Liver (tissue), 9 donors: ENCODE results near the gene FCSK. TPM values are rescaled to one million over a fixed set of nuclear protein-coding genes. Genes with fewer than 3 reads are reported as not detected.

Experiments
- DNase-seq: peaks from one replicate; pipeline ENCODE4 v3.0.0-alpha.2; 2017; ENCODE audit warnings: low spot score
- H3K27ac ChIP-seq, 2 donors: one replicate each; pipeline ENCODE4 v1.7.0; 2013; ENCODE audit warnings: inconsistent platforms in 2 of 2, low read length in 2 of 2, control low read depth in 1 of 2, low read depth in 1 of 2, mild to moderate bottlenecking in 1 of 2
- H3K27me3 ChIP-seq, 4 donors: one replicate each; pipeline versions ENCODE4 v1.6.1 to v1.7.0; 2013; ENCODE audit warnings: low read length in 3 of 4, inconsistent platforms in 1 of 4, mild to moderate bottlenecking in 1 of 4, moderate library complexity in 1 of 4; ENCODE audit not compliant: control insufficient read depth in 4 of 4, insufficient read depth in 4 of 4
- H3K36me3 ChIP-seq, 4 donors: one replicate each; pipeline versions ENCODE4 v1.6.1 to v1.7.0; 2013; ENCODE audit warnings: low read length in 3 of 4, mild to moderate bottlenecking in 3 of 4, low read depth in 1 of 4, moderate library complexity in 1 of 4; ENCODE audit not compliant: control insufficient read depth in 4 of 4, insufficient read depth in 3 of 4
- H3K4me1 ChIP-seq, 4 donors: one replicate each; pipeline versions ENCODE4 v1.6.1 to v1.7.0; 2013; ENCODE audit warnings: low read length in 3 of 4, mild to moderate bottlenecking in 3 of 4, moderate library complexity in 1 of 4; ENCODE audit not compliant: control insufficient read depth in 4 of 4, insufficient read depth in 4 of 4
- H3K4me3 ChIP-seq, 3 donors: one replicate each; pipeline versions ENCODE4 v1.6.1 to v1.7.0; 2013; ENCODE audit warnings: low read length in 3 of 3, control low read depth in 1 of 3, low read depth in 1 of 3, mild to moderate bottlenecking in 1 of 3
- H3K9ac ChIP-seq, 2 donors: one replicate each; pipeline ENCODE4 v1.7.0; 2013; ENCODE audit warnings: low read length in 2 of 2, mild to moderate bottlenecking in 2 of 2, moderate library complexity in 2 of 2, control low read depth in 1 of 2, low read depth in 1 of 2
- H3K9me3 ChIP-seq, 4 donors: one replicate each; pipeline versions ENCODE4 v1.6.1 to v1.7.0; 2013; ENCODE audit warnings: low read length in 3 of 4; ENCODE audit not compliant: control insufficient read depth in 4 of 4
- ATF3 ChIP-seq: IDR thresholded peaks from 2 replicates; pipeline ENCODE4 v1.6.1; 2016; ENCODE audit warnings: antibody characterized with exemption
- EGR1 ChIP-seq, 2 donors: IDR thresholded peaks; 2 replicates each; pipeline ENCODE4 v1.6.1; 2016 to 2018; ENCODE audit warnings: antibody characterized with exemption in 2 of 2, low read depth in 2 of 2
- FOXA1 ChIP-seq: IDR thresholded peaks from 2 replicates; pipeline ENCODE4 v1.6.1; 2016; ENCODE audit warnings: antibody characterized with exemption
- FOXA2 ChIP-seq: IDR thresholded peaks from 2 replicates; pipeline ENCODE4 v1.6.1; 2016; ENCODE audit warnings: antibody characterized with exemption
- GABPA ChIP-seq, 2 donors: IDR thresholded peaks in 1 of 2; conservative IDR thresholded peaks in 1 of 2; 2 replicates each; pipeline ENCODE4 v1.6.1; 2016; ENCODE audit warnings: antibody characterized with exemption in 2 of 2, mild to moderate bottlenecking in 1 of 2, moderate library complexity in 1 of 2
- HNF4A ChIP-seq, 2 donors: conservative IDR thresholded peaks; 2 replicates each; pipeline ENCODE4 v1.6.1; 2016; ENCODE audit warnings: antibody characterized with exemption in 2 of 2, mild to moderate bottlenecking in 2 of 2
- HNF4G ChIP-seq: IDR thresholded peaks from 2 replicates; pipeline ENCODE4 v1.6.1; 2016; ENCODE audit warnings: antibody characterized with exemption
- JUND ChIP-seq, 2 donors: IDR thresholded peaks; 2 replicates each; pipeline ENCODE4 v1.6.1; 2016; ENCODE audit warnings: antibody characterized with exemption in 2 of 2
- NR2F2 ChIP-seq: IDR thresholded peaks from 2 replicates; pipeline ENCODE4 v1.6.1; 2016; ENCODE audit warnings: antibody characterized with exemption
- RAD21 ChIP-seq, 2 donors: IDR thresholded peaks; 2 replicates each; pipeline ENCODE4 v1.6.1; 2016; ENCODE audit warnings: antibody characterized with exemption in 2 of 2, mild to moderate bottlenecking in 2 of 2
- REST ChIP-seq: IDR thresholded peaks from 2 replicates; pipeline ENCODE4 v1.6.1; 2016; ENCODE audit warnings: antibody characterized with exemption, mild to moderate bottlenecking
- RXRA ChIP-seq, 2 donors: IDR thresholded peaks; 2 replicates each; pipeline ENCODE4 v1.6.1; 2017 to 2018; ENCODE audit warnings: antibody characterized with exemption in 2 of 2, mild to moderate bottlenecking in 1 of 2
- TAF1 ChIP-seq: conservative IDR thresholded peaks from 2 replicates; pipeline ENCODE4 v1.6.1; 2016; ENCODE audit warnings: antibody characterized with exemption, mild to moderate bottlenecking
- ZBTB33 ChIP-seq: IDR thresholded peaks from 2 replicates; pipeline ENCODE4 v1.6.1; 2016; ENCODE audit warnings: antibody characterized with exemption
- WGBS: extraction: QIAGEN DNeasy Blood & Tissue Kit; methylation state at CpG from one replicate; pipeline ENCODE4 v1.1.7; 2013; 5-methylcytosine and 5-hydroxymethylcytosine counted together
- polyA plus RNA-seq, 2 donors: library from polyadenylated mRNA; stranded (reverse) in 1 of 2; unstranded in 1 of 2; fragments of 200-250 nt in 1 of 2; fragments of >200 nt in 1 of 2; fragmentation: Nextera tagmentation in 1 of 2; extraction: Ambion mirVana in 1 of 2; gene quantifications; one replicate each; pipeline versions ENCODE4 v1.2.1 to v1.2.3, GENCODE V29; 2013 to 2015
- total RNA-seq, 2 donors: library from RNA; depleted of rRNA; stranded (reverse); fragments of >200 nt; gene quantifications; one replicate each; pipeline ENCODE4 v1.2.3, GENCODE V29; 2014
- donor health status: healthy.
- donor health status: healthy.
- donor health status: healthy.
- donor health status: healthy.
- donor health status: healthy.

Gene FCSK
- total and polyA plus RNA-seq, 4 donors, result 4.3 to 20.2 (median 8.5) TPM

- H3K9me3 ChIP-seq, result no peaks in the 10 kb centered on the region
- TF ChIP-seq GABPA (IDR thresholded peaks at IDR 0.05 in 1 of 2, conservative IDR thresholded peaks at IDR 0.05 in 1 of 2), result no peak
- TF ChIP-seq FOXA1, result no peak
- no peak for TF ChIP-seq NR2F2
- TF ChIP-seq TAF1, result no peak
- no peak for TF ChIP-seq JUND (IDR thresholded peaks at IDR 0.05)
- no peak for TF ChIP-seq ATF3
- H3K4me3 ChIP-seq, result no peak overlapping the region
- no peaks in the 10 kb centered on the region for H3K4me1 ChIP-seq
- WGBS, result 95% methylated on average over 9 of the region's 9 CpGs
- H3K27me3 ChIP-seq, result no peaks in the 10 kb centered on the region
- H3K9ac ChIP-seq, result no peak overlapping the region
- DNase-seq, result no peak
- H3K27ac ChIP-seq, result no peak overlapping the region
- peaks cover 14 to 65% (median 48%) of the 10 kb centered on the region in 4 donors for H3K36me3 ChIP-seq
Measured at GRCh38 chr16:70495425-70496182, 41.2 kb downstream of the FCSK start.

- no peaks in the 10 kb centered on the region for H3K9me3 ChIP-seq
- no peaks in the 10 kb centered on the region for H3K4me1 ChIP-seq
- H3K27ac ChIP-seq, result no peak overlapping the region
- no peak for DNase-seq
- H3K27me3 ChIP-seq, result no peaks in the 10 kb centered on the region
- TF ChIP-seq RAD21 (IDR thresholded peaks at IDR 0.05), result no peak
- TF ChIP-seq RXRA (IDR thresholded peaks at IDR 0.05), result no peak
- TF ChIP-seq EGR1 (IDR thresholded peaks at IDR 0.05; ENCODE audit: low read depth in 2 of 2), result no peak
- TF ChIP-seq ATF3, result no peak
- TF ChIP-seq JUND (IDR thresholded peaks at IDR 0.05), result no peak
- no peak for TF ChIP-seq REST
- no peak for TF ChIP-seq ZBTB33
- no peak for TF ChIP-seq FOXA2
- no peak for TF ChIP-seq HNF4G
- no peak for TF ChIP-seq NR2F2
- TF ChIP-seq FOXA1, result no peak
- no peak for TF ChIP-seq HNF4A (conservative IDR thresholded peaks at IDR 0.05)
- H3K9ac ChIP-seq, result no peak overlapping the region
- H3K36me3 ChIP-seq, result peaks cover 14 to 67% (median 48%) of the 10 kb centered on the region in 4 donors
- 97% methylated on average over 6 of the region's 6 CpGs for WGBS
- no peak overlapping the region for H3K4me3 ChIP-seq
Measured at GRCh38 chr16:70496513-70496912, 42.1 kb downstream of the FCSK start.
